SU-DHL-6 (cell line): ENCODE data around the gene KCNJ15.

Experiments
- EZH2phosphoT487 ChIP-seq: fragments of 200-600 bp; sonication (generic), shearing (Covaris generic); conservative IDR thresholded peaks from 2 replicates; pipeline ENCODE4 v1.6.1; 2018; ENCODE audit warnings: mild to moderate bottlenecking, antibody characterized with exemption, low read length, moderate library complexity, mixed read lengths
- TF ChIP-seq, protein P1 (sequence below): fragments of 200-600 bp; sonication (generic); IDR thresholded peaks from one replicate; pipeline ENCODE4 v1.5.1; 2017; ENCODE audit warnings: antibody characterized with exemption, mild to moderate bottlenecking, low read length, moderate library complexity; ENCODE audit not compliant: insufficient read depth, poor library complexity, severe bottlenecking

GRCh38 chr21:38234395-38235142 is 22.2 kb upstream of the KCNJ15 start:
- TF ChIP-seq, protein P1, sequence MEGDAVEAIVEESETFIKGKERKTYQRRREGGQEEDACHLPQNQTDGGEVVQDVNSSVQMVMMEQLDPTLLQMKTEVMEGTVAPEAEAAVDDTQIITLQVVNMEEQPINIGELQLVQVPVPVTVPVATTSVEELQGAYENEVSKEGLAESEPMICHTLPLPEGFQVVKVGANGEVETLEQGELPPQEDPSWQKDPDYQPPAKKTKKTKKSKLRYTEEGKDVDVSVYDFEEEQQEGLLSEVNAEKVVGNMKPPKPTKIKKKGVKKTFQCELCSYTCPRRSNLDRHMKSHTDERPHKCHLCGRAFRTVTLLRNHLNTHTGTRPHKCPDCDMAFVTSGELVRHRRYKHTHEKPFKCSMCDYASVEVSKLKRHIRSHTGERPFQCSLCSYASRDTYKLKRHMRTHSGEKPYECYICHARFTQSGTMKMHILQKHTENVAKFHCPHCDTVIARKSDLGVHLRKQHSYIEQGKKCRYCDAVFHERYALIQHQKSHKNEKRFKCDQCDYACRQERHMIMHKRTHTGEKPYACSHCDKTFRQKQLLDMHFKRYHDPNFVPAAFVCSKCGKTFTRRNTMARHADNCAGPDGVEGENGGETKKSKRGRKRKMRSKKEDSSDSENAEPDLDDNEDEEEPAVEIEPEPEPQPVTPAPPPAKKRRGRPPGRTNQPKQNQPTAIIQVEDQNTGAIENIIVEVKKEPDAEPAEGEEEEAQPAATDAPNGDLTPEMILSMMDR = no peak
- TF ChIP-seq EZH2phosphoT487 = no peak
